NB4 (cell line): Measurements from ENCODE around the gene HLCS.

Source experiments
- DNase-seq: peaks from one replicate; pipeline ENCODE4 v3.0.0; 2010; ENCODE audit warnings: low read depth
- H3K4me3 ChIP-seq: one replicate; pipeline ENCODE4 v1.5.1; 2011; ENCODE audit warnings: mild to moderate bottlenecking, low read depth, low read length, moderate library complexity
- CTCF ChIP-seq: IDR thresholded peaks from one replicate; pipeline ENCODE4 v1.5.1; 2012; ENCODE audit warnings: low read depth, low read length
- MAX ChIP-seq: IDR thresholded peaks from 2 replicates; pipeline ENCODE4 v1.6.1; 2011; ENCODE audit warnings: low read depth, low read length
- MYC ChIP-seq: IDR thresholded peaks from 2 replicates; pipeline ENCODE4 v1.6.1; 2011; ENCODE audit warnings: low read depth, low read length
- POLR2A ChIP-seq: IDR thresholded peaks from 2 replicates; pipeline ENCODE4 v1.6.1; 2011; ENCODE audit warnings: mild to moderate bottlenecking; ENCODE audit not compliant: insufficient read length; ENCODE audit errors: extremely low read depth

Gene HLCS

GRCh38 chr21:36744560-36745231 lies 221.8 kb downstream of the HLCS start:
- no peak for DNase-seq
- TF ChIP-seq POLR2A (no peak), MAX (no peak), MYC (no peak), CTCF (no peak)
- no peak overlapping the region for H3K4me3 ChIP-seq

GRCh38 chr21:36744190-36744559 lies 222.3 kb downstream of the HLCS start:
- H3K4me3 ChIP-seq: no peak overlapping the region
- DNase-seq: no peak
- no peak for TF ChIP-seq MAX
- no peak for TF ChIP-seq POLR2A
- no peak for TF ChIP-seq CTCF
- TF ChIP-seq MYC: no peak

GRCh38 chr21:36743446-36743845 lies 223.0 kb downstream of the HLCS start:
- no peak for DNase-seq
- TF ChIP-seq MYC (no peak), MAX (no peak)
- no peak overlapping the region for H3K4me3 ChIP-seq

GRCh38 chr21:36743008-36743407 lies 223.5 kb downstream of the HLCS start:
- DNase-seq: no peak
- TF ChIP-seq MYC (no peak), CTCF (no peak), POLR2A (no peak), MAX (no peak)
- H3K4me3 ChIP-seq: no peak overlapping the region

- TF ChIP-seq MYC (no peak), POLR2A (no peak), CTCF (no peak), MAX (no peak)
- no peak overlapping the region for H3K4me3 ChIP-seq
Observed at GRCh38 chr21:36741506-36741905, 225.0 kb downstream of the HLCS start.

GRCh38 chr21:36738489-36739126 lies 227.9 kb downstream of the HLCS start:
- no peak for TF ChIP-seq POLR2A
- TF ChIP-seq CTCF: no peak
- no peak for TF ChIP-seq MAX
- TF ChIP-seq MYC: no peak
- DNase-seq: no peak
- no peak overlapping the region for H3K4me3 ChIP-seq

More at GRCh38 chr21:36741506-36741905, 225.0 kb downstream of the HLCS start:
- no peak for DNase-seq
